ENCODE results near the gene FOXRED2.

Gene FOXRED2

DNA sequence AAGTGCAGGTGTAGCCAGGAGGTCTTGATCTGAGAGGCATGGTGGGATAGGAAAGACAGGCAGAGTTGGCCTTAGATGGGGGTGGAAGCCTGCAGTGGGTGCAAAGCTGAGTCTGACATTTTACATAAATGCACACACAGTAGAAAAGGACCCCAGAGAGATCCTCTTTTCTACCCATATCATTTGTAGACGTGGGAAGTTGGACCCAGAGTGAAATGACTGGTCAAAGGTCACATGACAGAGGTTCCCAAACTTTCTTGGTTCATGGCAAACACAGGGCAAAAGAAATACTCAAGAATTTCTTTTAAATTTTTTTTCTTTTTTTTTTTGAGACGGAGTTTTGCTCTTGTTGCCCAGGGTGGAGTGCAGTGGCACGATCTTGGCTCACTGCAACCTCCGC lies 6.2 kb upstream of the FOXRED2 start:
- no peak for DNase-seq

DNA sequence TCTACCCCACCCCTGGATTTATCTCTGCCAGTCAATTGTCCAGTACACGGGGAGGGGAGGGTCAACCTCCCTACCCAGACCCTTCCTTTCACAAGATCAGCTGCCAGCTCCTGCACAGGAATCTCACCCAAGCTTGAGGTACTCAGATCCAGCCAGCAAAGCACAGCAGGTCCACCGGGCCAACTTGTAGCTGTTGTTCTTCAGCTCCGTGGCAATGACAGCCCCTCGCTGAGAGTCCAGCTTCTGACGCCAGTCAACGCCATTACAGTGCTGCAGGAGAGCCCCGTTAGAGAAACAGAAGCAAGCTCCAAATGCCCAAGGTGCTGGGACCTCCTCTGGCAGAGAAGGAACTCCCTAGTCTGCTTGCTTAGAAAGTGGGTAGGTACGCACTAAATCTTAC lies 5.5 kb upstream of the FOXRED2 start:
- no peak for DNase-seq

DNA sequence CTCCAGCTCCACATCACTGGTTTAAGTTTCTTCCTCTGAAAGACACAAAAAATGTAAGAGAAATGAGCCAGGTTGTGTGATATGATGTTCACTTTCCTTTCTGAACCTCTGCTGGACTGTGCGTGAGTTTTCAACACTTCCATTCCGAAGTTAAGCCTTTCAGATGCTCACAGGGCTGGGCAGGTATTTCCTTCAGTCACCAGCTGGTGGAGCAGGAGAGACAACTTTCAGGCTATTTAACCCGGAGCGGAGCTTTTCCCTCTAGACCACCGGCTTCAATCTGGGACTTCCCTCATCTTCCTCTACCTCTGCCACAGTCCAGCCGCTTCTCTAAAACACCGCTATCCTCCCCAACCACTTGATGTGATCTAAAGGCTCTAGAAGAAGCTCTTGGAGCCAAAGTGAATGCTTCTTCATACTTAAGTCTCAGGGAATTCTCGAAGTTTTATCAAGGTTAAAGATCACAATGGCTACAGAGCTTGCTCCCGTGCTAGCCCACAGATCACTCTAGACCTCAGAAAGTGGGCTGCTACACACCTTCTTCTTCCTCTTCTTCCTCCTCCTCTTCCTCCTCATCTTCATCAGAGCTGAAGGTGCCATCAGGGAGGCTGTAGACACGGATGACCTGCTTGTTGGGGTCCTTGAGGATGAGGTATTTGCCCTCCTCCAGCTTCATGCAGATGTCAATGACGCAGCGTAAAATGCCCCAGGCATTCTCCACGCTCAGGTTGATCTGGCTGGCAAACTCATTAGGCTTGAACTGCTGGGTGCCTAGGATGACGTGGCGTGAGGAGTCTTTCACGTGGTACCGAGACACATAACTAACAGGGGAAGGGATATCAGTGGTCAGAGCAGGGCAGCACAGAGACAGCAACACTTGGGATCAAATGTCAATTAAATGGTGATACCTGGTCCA lies 4.4 kb upstream of the FOXRED2 start:
- no peak for DNase-seq

DNA sequence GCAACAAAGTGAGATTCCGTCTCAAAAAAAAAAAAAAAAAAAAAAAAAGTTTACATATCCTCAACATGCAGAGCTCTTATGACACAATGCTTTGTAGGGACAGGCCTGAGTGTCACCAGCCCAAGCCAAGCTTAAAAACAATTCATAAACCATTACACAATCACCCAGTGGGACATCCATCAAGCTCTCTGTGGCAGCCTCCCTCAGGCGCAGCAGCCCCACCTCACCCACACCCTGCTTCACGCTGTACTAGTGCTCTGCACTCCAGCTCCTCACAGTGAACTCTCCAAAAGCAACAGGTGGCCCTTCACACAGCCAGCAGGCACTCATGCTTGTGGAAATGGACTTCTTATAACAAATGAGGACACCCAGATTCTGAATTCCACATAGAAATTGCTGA lies 3.5 kb upstream of the FOXRED2 start:
- DNase-seq: no peak

DNA sequence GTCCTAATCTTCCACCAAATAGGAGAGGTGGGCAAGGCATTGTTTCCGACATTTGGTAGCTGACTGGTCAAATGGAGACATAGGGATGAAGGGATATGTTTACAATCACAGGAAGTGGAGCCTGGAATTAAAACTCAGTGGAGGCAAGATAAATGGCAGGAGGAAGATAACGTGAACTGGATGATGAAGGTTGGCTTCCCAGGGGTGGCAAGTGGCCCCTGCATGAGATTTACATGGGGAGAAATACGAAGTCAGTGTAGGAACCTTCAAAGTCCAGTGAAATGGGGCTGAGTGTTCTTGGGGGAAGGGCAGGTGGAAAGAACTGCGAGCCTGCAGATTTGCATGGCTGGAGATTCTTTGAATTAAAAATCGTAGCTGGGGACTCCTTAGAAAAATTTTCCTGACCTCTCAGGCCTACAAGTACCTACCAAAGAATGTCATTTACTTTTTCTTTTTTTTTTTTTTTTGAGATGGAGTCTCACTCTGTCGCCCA lies 724 bp upstream of the FOXRED2 start:
- DNase-seq: no peak

DNA sequence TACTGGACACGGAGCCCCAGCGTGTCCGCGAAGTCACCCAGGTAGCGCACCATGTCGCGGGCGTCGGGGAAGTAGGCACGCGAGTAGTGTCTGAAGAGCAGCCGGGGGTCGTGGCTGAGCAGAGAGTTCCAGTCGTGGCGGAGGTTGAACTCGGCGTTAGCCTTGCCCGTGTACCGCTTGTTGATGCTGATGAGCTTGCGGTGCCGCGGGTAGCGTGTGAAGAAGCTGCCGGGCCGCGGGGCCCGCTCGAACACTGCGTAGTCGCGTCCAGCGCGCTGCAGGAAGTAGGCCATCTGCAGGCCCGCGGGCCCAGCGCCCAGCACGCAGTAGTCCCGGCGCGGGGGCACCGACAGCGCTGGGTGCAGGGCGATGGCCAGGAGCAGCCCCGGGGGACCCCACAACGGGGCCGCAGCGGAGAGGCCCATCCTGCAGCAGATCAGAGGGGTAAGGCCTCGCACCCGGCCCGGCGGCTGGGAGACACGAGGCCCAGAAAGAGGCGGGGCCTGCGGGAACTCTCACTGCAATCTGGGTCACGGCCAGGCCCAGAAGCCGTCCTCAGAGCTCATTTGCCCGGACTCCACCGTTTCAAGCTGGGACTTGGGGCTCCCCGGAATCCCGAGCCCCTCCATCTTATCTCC lies 723 bp downstream of the FOXRED2 start:
- DNase-seq: no peak

DNA sequence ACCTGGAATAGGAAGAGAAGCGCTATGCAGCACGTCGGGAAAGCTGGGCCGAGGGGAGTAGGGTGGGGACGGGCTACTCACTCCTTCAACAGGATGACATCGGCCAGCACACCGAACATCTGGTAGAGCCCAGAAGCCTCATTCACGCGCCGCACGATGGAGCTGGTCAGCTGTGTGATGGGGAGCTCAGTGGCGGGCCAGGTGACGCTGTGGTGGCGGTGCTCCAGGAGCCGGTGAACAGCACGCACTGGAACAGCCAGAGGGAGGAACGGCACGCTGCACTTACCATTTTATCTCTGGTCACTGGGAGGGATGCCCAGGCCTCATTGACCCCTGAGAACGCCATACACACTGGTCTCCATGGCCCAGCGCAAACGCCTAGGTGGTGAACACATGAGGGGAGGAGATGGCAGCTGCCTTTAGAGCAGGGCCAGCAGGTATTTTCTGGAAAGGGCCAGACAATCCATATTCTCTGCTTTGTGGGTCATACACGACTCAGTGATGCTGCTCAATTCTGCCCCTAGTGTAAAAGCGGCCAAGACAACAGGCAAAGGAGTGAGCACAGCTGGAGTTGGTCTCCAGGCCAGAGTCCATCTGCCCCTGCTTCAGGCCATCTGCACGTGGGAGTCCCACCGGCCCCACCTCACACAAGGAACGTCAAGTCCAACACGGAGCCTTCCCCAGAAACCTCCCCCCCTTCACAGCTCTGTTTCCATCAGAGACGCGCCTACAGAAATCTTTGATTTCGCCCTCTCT lies 8.8 kb downstream of the FOXRED2 start:
- DNase-seq: no peak

DNA sequence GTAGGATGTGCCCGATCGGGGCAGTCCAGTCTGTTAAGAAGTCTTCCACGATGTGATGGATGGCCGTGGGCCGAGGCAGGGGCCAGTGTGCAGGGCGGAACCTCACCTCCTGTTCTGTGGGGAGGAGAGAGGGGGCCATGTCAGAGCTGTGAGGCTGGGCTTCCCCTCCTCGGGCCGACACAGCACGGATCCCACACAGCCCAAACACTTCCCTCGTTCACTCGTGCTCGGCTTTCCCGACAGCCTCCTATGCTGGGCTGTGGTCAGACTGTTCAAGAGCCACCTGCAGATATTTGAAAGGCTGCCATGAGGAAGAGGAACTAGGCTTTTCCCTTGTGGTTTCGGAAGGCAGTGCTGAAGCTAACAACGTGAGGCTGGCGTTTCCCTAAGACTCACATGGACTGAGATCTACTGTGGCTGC lies 13.1 kb downstream of the FOXRED2 start:
- no peak for DNase-seq

DNA sequence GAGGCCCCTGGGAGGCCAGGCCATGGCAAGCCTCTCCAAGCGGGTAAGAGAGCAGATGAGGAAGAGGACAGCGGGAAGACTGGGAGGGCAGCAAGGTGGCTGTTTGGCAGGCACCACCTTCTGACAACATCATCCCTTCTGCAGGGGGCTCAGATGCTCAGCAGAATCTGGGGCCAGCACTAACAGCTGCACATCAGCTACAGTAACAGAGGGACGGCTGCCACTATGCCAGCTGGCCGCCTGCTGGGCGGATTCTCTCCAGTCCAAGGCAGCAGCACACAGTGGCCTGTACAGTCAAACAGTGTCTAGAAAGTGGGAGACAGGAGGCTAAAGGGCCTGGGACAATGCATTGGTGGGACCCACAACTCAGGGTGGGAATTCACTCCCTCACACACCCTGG lies 14.7 kb downstream of the FOXRED2 start:
- DNase-seq: no peak

DNA sequence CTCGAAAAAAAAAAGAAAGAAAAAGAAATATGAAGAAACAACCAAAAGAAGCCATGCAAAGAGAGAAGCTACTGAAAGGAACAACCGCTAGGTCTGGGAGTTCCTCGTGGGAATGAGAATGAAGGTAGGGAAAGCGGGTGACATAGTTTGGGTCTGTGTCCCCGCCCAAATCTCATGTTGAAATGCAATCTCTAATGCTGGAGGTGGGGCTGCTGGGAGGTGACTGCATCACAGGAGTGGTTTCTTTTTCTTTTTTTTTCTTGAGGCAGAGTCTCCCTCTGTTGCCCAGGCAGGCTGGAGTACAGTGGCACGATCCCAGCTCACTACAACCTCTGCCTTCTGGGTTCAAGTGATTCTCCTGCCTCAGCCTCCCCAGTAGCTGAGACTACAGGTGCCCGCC lies 15.7 kb downstream of the FOXRED2 start:
- DNase-seq: no peak

DNA sequence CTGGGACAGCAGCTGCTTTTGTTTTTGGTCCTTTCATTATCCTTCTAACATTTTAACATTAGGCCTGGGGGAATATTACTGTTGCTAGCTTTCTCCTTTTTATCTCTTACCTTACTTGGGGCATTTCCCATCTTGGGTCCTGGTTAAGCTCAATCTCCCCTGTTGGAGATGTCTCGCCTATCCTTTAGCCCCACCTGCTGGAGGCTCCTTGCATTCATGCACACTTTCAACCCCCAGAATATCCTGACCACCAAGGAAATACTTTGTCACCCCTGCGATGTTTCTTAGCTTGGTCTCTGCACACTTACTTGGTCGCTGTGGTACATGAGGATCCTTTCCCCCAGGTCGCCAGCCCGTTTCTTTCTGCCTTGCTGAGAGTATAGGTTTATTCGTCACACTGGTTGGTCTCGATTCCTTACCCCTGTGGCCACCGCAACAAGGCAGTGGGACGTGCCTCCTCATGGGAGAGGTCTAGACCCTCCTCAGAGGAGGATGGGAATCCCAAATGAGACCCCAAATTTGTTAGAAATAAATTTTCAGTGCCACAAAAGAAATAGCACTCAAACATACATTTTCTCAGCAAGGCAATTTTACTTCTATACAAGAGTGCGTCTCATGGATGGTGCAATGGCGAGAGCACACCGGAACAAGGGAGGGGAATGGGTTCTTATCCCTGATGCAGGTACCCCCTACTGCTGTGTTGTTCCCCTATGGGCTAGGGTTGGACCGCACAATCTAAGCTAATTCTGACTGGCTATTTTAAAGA lies 20.0 kb downstream of the FOXRED2 start:
- no peak for DNase-seq

DNA sequence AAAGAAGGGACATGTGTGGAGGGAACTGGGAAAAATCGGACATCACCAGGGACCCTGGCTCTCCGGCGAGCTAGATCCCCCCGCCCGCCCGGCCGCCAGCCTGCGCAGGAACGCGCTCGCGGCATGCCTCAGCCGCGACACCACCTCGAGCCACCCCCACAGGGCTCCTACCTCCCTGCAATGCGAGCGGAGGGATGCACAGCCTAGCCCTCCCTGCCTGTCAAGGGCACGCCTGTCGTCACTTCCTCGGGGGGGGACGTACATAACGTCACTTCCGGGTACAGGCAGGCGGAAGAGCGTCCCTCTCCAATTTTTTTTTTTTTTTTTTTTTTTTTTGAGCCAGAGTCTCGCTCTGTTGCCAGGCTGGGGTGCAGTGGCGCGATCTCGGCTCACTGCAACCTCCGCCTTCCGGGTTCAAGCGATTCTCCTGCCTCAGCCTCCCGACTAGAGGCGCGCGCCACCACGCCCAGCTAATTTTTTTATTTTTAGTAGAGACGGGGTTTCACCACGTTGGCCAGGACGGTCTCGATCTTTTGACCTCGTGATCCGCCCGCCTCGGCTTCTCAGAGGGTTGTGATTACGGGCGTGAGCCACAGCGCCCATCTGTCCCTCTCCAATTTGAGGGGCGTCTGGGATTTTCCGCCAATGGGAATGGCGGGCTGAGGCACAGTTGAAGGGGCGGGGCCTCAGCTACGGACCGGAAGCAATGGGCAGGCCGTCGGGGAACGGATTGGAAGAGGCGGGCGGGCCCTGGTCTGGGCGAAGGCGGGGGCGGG lies 25.3 kb downstream of the FOXRED2 start, which contains the start of gene TXN2:
TXN2 (minus strand) TSS at position 248 of the 776 bp plus-strand sequence. CDS start 803 bp downstream, outside the sequence.
- DNase-seq: peak; percentile 85

DNA sequence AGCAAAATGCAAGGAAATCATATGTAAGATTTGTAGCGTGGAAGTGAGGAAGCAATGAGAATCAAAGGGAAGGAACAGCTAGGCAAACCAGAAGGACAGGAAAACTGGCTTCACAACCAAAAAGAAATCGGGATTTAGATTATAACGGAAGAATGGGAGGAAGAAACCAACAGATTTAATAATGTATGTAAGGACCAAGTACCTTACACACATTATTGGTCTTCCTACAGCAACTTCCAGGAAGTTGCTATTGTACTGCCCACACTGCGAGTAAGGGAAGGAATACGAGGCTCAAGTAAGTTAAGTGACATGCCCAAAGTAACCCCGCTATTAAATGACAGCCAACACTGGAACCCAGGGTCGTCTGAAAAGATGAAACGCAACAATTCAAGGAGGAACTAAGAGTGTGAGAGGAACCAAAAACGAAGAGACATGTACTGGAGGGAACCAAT lies 25.9 kb downstream of the FOXRED2 start:
- no peak for DNase-seq

DNA sequence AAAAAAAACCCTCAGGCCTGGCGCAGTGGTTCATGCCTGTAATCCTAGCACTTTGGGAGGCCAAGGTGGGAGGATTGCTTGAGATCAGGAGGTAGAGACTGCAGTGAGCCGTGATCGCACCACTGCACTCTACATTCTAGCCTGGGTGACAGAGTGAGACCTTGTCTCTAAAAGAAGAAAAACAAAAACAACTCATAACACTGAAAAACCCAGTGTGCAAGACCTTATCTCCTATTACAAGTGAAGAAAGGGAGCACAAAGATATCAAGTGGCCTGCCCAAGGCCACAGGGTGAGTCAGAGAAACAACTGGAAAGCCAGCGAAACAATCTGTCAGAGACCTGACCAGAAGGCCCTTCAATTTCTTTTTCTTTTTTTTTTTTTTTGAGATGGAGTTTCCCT lies 27.9 kb downstream of the FOXRED2 start:
- no peak for DNase-seq

DNA sequence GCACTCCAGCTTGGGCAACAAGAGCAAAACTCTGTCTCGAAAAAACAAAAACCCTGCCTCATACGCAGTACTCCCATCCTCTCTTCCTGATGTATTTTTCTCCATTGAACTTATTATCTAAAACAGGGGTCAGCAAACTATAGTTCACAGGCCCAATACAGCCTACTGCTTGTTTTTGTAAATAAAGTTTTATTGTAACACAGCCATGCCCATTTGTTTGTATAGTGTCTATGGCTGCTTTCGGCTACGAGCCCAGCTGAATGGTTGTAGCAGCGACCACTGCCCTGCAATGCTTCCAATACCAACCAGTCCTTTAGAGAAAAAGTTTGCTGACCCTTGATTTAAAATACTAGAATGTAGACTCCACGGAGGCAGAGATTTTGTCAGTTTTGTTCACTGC lies 31.5 kb downstream of the FOXRED2 start:
- no peak for DNase-seq

DNA sequence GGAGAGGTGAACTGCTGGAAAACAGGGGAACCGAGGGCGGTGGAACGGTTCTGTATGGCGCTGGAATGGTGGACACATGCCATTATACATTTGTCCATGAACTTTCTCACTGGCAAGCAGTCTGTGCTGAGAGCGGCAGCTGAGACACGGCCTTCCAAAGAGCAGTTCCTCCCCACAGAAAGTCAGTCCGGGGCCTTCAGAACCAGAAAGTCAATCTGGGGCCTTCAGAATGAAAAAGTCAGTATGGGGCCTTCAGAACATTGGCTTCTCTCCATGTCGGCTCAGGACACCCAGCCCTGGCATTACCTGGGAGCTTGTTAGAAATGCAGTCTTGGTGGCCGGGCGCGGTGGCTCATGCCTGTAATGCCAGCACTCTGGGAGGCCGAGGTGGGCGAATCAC lies 34.2 kb downstream of the FOXRED2 start:
- DNase-seq: no peak

DNA sequence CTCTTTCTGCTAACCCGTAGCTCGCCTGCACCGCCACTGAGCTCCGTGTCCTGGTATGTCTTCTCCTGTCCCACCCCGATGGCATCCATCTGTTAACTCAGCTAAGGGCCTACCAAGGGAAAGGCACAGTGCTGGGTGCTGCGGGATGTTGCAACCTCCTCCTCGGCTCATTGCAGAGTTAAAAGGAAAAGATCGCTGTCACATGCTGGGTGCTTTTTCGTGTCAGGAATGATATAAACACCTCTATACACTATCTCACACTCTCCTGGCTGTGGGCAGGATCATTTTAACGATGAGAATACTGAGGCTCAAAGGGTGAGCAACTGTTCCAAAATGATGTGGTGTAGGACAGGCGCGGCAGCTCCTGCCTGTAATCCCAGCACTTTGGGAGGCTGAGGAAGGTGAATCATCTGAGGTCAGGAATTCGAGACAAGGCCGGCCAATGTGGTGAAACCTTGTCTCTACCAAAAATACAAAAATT lies 35.5 kb downstream of the FOXRED2 start:
- no peak for DNase-seq

DNA sequence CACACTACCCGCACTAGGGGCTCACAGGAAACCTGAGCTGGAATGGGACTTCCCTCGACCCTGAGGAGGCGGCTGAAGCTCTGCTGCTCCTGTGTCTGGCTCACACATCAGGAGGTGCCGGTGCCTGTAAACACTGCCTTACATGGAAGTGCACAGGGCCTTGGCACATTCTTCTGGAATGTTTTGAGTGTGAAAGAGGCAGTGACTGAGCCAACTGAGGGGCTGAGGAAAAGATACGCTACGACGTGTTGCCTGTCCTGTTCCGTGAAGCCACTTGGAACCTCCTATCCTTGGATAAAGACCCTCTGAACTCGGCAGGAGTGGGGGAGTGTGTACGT lies 35.9 kb downstream of the FOXRED2 start:
- no peak for DNase-seq

DNA sequence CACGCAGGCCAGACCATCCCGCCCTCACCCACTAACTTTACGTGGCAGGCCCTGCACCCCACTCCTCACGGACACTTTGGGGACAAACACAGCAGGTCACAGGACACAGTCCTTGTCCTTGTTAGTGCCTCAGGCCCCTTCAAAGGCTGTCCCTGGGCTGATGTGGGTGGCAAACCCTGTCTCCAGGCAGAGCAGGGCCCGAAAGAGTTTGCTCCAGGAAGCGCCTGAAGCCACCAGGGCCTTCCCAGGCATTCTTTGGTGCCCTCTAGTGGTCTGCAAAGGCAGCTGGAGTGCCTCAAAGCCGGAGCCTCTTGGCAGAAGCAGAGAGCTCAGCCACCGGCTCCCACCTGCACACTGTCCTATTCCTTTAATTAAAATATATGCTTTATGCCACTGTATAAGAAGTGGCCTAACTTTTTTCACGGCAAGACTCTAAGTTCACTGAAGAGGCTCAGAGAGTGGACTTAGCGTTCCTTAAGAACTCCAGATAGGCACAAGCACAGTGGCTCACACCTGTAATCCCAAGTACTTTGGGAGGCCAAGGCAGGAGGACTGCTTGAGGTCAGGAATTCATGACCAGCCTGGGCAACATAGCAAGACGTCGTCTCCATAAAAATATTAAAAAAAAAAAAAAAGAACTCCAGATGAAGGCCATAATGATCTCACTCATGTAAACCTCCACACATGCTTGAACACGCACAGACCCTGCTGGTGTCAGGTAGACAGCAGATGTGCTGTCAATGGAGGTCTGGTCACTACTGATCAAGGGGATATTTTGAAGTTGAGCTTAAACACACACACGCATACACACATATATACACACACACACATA lies 36.5 kb downstream of the FOXRED2 start:
- DNase-seq: peak; percentile 29

DNA sequence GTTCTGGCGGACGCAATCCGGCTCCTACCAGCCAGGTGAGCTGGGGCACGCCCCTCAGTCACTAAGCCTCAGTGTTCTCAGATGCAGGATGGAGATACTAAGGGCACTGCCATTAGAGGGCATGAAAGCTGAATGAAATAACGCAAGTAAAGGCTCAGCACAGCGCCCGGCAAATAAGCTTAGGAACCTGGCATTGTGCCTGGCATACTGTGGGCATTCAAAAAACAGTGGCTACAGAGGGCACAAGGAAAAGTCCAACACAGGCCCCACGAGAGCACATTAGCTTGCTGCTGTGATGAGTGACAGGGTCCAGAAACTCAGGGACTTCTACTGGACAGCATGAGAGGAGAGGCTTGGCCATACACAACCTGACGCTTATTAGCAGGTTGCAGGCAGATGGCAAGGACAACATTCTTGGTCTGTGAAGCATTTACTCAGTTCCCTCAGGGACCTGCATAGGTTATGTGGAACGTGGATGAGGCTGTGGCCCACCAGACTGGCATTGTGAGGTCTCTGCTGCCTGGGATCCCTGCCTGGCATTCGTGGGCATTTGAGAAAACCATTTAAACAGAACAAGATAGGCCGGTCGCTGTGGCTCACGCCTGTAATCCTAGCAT lies 37.6 kb downstream of the FOXRED2 start:
- no peak for DNase-seq
